Measurements from ENCODE around the gene PKP1.

Gene PKP1

GRCh38 chr1:201331166-201331565, 47.9 kb downstream of the PKP1 start:
- no peak for DNase-seq

DNA sequence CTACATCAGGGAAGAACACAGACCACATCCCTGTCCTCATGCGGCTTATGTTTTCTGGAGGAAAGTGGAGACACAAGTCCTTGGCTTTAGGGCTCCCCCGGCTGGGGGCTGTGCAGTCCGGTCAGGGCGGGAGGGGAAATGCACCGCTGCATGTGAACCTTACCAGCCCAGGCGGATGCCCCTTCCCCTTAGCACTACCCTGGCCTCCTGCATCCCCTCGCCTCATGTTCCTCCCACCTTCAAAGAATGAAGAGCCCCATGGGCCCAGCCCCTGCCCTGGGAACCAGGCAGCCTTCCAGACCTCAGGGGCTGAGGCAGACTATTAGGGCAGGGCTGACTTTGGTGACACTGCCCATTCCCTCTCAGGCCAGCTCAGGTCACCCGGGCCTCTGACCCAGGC, 48.7 kb downstream of the PKP1 start:
- DNase-seq, result no peak

DNA sequence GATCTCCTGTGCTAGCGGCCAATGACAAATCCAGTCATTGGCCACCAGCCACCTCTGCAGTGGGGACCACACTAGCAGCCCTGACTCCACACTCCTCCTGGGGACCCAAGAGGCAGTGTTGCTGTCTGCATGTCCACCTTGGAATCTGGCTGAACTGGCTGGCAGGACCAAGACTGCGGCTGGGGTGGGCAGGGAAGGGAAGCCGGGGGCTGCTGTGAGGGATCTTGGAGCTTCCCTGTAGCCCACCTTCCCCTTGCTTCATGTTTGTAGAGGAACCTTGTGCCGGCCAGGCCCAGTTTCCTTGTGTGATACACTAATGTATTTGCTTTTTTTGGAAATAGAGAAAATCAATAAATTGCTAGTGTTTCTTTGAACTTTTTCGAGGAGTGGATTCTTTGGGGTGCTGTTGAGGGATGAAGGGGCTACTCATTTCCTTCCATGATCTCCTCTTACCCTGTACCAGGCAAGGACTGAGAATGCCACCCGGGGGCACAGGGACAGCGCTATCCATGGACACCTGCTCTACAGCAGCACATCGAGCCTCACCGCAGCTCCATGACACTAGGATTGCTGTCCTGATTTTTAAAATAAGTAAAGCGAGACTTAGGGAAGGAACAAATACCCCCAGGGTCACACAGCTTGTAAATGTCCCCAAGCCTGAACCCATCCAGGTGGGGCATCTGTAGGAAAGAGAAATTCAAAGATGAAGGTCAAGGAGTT, 49.5 kb downstream of the PKP1 start:
- DNase-seq, result no peak

- DNase-seq, result no peak
Measured at GRCh38 chr1:201334325-201335173, 51.2 kb downstream of the PKP1 start.

GRCh38 chr1:201335174-201335870, 52.0 kb downstream of the PKP1 start:
- no peak for DNase-seq

DNA sequence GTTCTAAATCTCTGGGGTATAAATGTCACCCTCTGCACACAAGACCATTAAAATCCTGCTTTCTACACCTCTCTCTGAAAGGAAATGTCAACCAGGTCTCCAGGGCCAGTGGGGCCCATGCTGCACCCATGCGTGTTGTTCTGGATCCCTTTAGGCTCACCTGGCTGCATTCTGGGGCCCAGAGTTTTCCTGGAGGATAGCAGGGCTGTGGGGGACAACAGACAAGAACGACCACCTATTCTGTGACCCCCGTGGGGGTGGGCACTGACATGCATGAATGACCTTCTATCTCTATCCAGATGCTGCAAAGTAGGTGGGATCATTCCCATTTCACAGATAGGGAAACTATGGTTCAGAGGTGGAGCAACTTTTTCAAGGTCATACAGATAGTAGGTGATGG, 52.6 kb downstream of the PKP1 start:
- DNase-seq, result no peak

- DNase-seq, result no peak
Measured at GRCh38 chr1:201336711-201337450, 53.6 kb downstream of the PKP1 start.

GRCh38 chr1:201341377-201341776, 58.1 kb downstream of the PKP1 start:
- DNase-seq, result no peak

DNA sequence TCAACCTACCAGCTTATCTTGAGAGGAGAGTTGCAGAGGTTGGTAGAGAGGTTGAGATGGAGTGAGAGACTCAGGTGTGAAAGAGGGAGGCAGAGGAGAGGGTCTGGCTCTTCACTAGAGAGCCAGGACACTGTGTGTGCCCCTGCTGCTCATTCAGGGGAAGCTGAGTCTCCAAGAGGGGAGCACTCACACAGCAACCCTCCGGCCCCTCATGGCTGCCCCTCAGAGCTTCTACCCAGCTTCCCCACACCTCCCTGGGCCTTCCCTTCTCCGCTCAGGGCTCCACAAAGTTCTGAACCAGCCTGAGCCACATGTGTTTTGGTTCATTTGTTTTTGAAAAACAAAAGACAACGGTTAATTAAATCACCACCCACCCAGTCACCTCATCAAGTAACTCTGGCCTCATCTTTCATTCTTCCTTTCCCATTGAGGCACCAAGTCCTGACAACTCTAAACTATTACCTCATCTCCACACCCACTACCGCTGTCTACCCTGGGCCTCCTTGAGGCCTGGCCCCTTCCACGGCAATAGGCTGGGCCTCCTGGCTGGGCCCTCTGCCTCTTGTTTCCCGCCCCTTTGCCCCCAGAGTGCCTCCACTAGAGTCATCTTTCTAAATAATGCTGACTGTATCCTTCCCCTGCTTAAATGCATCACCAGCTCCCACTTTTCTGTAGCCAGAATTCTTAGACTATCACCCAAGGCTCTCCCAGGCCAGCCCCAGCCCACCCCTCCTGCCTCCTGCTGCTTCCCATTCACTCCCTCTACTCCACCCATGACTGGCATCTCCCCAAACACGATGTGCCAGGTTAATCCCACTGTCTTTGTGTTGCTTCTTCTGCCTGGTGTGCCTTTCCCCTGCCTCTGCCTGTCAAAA, 61.1 kb downstream of the PKP1 start:
- no peak for DNase-seq

GRCh38 chr1:201345081-201345355, 61.7 kb downstream of the PKP1 start:
- no peak for DNase-seq

DNA sequence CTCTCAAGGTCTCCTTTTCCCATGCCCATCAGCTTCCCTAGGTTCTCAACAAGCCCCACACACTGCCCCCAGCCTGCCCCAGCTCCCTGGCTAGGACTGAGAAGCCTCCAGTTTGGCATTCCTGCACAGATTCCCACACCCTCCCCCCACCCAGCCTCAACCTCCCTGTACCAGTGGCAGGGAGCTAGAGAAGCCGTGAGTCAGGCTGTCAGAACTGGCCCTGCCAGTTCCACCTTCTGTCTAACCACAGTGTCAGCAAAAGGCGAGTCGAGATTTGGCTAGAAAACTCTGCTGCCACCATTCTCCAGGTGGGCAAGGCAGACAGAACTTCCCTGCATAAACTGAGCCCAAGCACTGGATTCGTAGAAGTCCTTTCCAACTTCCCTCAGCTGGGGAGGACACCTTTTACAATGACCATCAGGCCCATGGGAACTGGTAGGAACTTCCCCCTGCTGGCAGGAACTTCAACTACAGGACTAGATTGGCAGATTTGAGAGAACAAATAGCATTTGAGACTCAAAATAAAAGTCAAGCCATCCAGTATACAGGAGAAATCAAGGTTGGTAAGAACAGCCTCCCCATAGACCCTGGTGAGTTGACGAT, 63.1 kb downstream of the PKP1 start:
- peak; percentile 60 for DNase-seq

DNA sequence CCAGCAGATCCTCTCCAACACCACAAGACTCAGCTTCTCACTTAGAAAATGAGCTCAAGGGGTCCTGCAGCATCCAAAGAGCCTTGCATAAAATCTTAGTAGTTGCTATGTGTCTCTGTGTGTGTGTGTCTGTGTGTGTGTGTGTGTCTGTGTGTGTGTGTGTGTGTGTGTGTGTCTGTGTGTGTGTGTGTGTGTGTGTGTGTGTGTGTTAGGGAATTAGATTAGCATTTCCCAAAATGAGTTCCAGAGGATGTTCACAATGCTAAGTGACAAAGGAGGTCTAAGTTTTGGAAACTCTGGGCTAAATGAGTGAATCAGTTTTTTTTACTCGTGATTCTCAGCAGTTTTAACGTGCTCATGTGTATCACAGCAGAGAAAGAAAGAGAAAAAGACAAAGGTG, 63.7 kb downstream of the PKP1 start:
- no peak for DNase-seq

DNA sequence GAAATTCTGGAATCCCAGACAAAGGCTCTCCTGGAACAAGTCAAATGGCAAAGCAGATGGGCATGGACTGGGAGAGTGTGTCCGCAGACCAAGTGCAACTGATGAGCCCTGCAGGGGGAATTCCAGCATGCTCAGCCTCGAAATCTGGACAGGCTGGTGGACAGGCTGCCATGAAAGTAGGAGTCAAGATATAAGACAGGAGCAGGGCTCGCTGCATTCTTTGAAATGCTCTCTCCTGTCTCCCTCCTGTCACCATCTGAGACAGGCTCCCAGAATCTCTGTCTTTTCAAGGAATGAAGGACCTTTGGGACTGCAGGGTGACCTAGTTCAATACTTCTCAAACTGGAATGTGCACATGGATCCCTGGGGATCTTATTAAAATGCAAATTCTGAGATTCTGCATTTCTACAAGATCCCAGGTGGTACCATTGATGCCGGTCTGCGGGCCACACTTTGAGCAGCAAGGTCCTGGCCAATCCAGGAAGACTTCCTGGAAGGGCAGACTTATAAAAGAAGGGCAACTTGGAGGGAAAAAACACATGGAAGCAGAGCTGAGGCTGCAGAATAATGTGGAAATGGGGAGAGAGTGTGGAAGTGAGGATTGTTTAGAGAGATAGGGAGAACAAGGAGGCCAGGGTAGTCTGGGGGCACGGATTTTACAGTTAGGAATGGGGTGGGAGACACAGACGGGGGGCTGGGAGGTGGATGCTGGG, 64.3 kb downstream of the PKP1 start:
- no peak for DNase-seq

DNA sequence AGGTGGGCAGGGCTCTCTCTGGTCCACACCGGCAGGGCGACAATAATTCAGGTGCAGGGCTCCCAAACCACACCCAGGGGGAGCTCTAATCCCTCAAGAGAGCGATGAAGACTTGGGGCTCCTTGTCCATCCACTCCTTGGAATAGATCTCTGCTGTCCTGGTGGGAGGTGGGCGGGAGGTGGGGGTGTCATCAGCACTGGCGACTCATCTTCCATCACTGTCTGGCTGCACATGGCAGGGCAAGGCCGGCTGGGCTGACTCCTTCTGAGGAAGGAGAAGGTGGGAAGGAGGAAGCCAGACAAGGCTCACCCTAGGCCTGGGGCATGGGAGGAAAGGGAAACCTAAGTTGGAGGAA, 64.9 kb downstream of the PKP1 start:
- DNase-seq, result no peak

DNA sequence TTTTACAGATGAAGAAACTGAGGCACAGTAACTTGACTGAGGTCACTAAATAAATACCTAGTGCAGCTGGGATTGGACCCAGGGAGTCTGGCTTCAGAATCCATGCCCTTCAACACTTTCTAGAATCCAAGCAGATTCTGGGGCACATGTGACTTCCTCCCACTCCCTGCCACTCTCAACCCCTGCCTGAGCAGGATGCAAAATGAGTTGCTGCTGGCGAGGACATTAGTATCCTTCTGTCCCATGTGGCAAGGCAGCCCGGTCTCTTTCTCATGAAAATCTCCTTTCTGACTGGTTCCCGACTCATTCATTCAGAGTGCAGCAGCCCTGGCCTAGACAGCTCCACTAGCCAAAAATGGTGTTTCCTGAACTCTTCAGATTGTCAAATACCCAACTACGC, 65.8 kb downstream of the PKP1 start:
- DNase-seq, result no peak

DNA sequence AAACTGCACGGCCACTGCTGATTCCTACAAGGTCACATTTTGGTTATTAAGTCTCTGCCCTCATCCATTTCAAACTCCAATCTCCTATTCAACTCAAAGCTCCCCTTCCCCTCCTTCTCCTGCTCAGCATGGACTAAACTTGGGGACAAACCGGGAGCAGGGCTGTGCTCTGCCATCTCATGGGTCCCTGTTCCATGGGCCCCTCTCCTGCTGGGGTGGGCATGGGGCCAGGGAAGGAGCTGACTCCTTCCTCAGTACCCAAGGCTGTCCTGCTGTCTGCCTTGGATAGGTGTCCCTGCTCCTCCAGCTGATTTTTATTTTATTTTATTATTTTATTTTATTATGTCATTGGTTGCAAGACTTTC, 67.0 kb downstream of the PKP1 start:
- DNase-seq, result no peak

- no peak for DNase-seq
Measured at GRCh38 chr1:201350884-201351283, 67.6 kb downstream of the PKP1 start.

- DNase-seq, result no peak
Measured at GRCh38 chr1:201351617-201352016, 68.3 kb downstream of the PKP1 start.

GRCh38 chr1:201353186-201353940, 70.1 kb downstream of the PKP1 start:
- DNase-seq, result no peak

DNA sequence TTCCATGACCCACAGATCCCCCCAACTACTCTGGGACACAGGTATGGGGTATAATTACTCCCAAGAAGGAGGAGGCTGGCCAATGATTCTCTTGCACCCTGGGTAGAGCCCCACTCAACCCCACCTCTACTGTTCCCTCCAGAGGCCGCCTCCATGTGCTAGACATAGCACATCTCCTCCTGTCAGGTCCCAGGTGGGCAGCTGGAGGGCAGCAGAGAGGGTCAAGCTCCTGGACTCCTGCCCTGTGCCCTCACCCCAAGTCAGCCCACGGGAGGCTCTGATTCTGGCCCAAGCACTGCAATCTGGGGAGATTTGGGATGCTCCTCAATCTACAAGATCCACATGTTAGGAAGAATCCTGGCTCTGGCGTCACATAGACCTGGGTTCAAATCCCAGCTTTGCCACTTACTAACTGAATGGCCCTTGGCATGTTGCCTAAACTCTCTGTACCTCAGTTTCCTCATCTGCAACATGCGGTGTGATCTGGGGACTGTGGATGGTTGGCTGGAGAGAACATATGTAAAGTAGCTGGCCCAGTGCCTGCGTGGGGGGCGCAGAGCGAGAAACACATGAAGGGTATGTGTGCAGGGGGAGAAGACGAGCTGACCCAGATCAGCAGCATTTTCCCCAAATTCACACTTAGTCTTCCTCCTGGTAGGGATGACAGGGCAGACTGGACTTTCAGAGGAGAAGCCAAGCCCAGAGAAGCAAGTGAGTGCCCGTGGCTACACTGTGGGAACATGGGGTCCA, 71.0 kb downstream of the PKP1 start:
- DNase-seq, result no peak
